Transverse colon (tissue), 4 donors: ENCODE results near the gene SSH3.

Source experiments
- EP300 ChIP-seq: sonication (generic); formaldehyde crosslinking; IDR thresholded peaks from one replicate; pipeline ENCODE4 v1.6.1; 2017; ENCODE audit warnings: antibody characterized with exemption, low read depth
- POLR2A ChIP-seq: fragments of 450-650 bp; IDR thresholded peaks from one replicate; pipeline ENCODE4 v1.6.1; 2016; ENCODE audit warnings: antibody characterized with exemption, mild to moderate bottlenecking, moderate library complexity
- POLR2AphosphoS5 ChIP-seq, 3 donors: sonication (generic); formaldehyde crosslinking; IDR thresholded peaks; one replicate each; pipeline ENCODE4 v1.6.1; 2016; ENCODE audit warnings: antibody characterized with exemption in 3 of 3
- TF ChIP-seq, protein P1 (sequence below), 5 experiments: fragments of 200-600 bp in 3 of 5; fragments of 450-650 bp in 2 of 5; sonication (generic) in 3 of 5; IDR thresholded peaks; 1 replicate in 2 of 5; 2 replicates in 3 of 5; pipeline ENCODE4 v1.5.1; 2016 to 2017; ENCODE audit warnings: antibody characterized with exemption in 5 of 5, inconsistent platforms in 3 of 5, mild to moderate bottlenecking in 2 of 5, moderate library complexity in 1 of 5

DNA sequence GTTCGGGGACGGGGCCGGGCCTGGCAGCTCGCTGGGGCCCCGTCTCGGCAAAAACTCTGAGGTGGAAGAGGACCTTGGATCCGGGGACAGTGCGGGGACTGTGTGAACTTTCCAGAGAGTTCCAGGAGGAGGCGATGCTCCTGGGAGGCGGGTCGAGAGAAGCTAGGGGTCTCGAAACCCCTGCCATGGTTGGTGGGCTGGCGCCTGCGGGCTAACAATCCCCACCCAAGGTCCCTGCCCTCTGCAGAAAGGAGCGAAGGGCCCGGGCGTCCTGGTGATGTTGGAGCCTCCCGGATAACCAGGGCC is 41.7 kb upstream of the SSH3 start:
- TF ChIP-seq EP300 (no peak), POLR2A (no peak), POLR2AphosphoS5 (IDR thresholded peaks at IDR 0.05) (no peak)
- TF ChIP-seq, protein P1, sequence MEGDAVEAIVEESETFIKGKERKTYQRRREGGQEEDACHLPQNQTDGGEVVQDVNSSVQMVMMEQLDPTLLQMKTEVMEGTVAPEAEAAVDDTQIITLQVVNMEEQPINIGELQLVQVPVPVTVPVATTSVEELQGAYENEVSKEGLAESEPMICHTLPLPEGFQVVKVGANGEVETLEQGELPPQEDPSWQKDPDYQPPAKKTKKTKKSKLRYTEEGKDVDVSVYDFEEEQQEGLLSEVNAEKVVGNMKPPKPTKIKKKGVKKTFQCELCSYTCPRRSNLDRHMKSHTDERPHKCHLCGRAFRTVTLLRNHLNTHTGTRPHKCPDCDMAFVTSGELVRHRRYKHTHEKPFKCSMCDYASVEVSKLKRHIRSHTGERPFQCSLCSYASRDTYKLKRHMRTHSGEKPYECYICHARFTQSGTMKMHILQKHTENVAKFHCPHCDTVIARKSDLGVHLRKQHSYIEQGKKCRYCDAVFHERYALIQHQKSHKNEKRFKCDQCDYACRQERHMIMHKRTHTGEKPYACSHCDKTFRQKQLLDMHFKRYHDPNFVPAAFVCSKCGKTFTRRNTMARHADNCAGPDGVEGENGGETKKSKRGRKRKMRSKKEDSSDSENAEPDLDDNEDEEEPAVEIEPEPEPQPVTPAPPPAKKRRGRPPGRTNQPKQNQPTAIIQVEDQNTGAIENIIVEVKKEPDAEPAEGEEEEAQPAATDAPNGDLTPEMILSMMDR (IDR thresholded peaks at IDR 0.05), result no peak
